Endothelial cell (in vitro differentiated cells): ENCODE results near the gene KCNMA1. TPM values are rescaled to one million over a fixed set of nuclear protein-coding genes. Genes with fewer than 3 reads are reported as not detected.

Experiments used
- DNase-seq: peaks from one replicate; pipeline ENCODE4 v3.0.0; 2021; ENCODE audit warnings: low spot score
- H3K27ac Mint-ChIP-seq: one replicate; pipeline ENCODE4 v1.8.0; 2021; ENCODE audit warnings: mixed read lengths, inconsistent platforms; ENCODE audit not compliant: unreplicated experiment
- H3K27me3 Mint-ChIP-seq: one replicate; pipeline ENCODE4 v1.8.0; 2021; ENCODE audit warnings: mild to moderate bottlenecking, moderate library complexity, mixed read lengths, inconsistent platforms; ENCODE audit not compliant: unreplicated experiment
- H3K36me3 Mint-ChIP-seq: one replicate; pipeline ENCODE4 v1.8.0; 2021; ENCODE audit warnings: mild to moderate bottlenecking, low read depth, mixed read lengths, inconsistent platforms; ENCODE audit not compliant: unreplicated experiment
- H3K4me1 Mint-ChIP-seq: one replicate; pipeline ENCODE4 v1.8.0; 2021; ENCODE audit warnings: mild to moderate bottlenecking, mixed read lengths, inconsistent platforms; ENCODE audit not compliant: unreplicated experiment
- H3K4me3 Mint-ChIP-seq: one replicate; pipeline ENCODE4 v1.8.0; 2021; ENCODE audit warnings: mild to moderate bottlenecking, mixed read lengths, inconsistent platforms; ENCODE audit not compliant: unreplicated experiment
- H3K9me3 Mint-ChIP-seq: one replicate; pipeline ENCODE4 v1.8.0; 2021; ENCODE audit warnings: mixed read lengths, inconsistent platforms; ENCODE audit not compliant: unreplicated experiment
- total RNA-seq: library from RNA; stranded (reverse); fragmentation: NEBNext Ultra II Directional; extraction: Animal tissue kit (Norgen Biotek cat#: 25700); gene quantifications from one replicate; pipeline ENCODE4 v1.2.1, GENCODE V29; 2021; ENCODE audit not compliant: unreplicated experiment
- TF ChIP-seq, protein P1 (sequence below): fragments of 200-600 bp; sonication (generic); IDR thresholded peaks from one replicate; pipeline ENCODE4 v1.5.0; 2021; ENCODE audit warnings: antibody characterized with exemption; ENCODE audit not compliant: unreplicated experiment

Gene KCNMA1
- total RNA-seq, 1 donor from 2014 or later: 5.1 TPM

DNA sequence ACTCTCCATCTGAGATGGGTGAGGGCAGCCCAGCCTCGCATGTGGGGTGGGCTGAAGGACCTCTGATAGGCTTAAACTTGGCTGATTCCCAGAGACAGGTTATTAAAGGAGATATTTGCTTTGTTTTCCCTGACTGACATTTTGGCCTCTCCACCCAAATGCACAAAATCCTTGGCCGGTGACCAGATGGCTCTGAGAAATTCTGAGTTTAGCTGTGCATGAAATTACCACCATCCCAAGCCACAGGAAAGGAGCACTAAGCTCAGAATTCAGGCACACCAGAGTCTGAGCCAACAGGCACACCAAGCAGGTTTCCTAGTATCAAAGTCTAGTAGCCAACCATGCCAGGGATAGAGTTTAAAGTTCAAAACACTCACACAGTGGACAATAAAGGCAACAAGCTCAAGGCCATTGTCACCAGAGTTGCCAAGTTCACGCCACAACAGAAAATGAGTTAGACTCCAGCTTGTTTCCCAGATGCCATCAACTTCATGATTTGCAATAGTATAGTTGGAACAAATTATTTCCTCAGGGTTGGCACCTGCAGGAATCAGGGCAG, 387.6 kb downstream of the KCNMA1 start:
- peaks cover 18% of the 10 kb centered on the region for H3K4me1 Mint-ChIP-seq
- DNase-seq: no peak
- TF ChIP-seq, protein P1, sequence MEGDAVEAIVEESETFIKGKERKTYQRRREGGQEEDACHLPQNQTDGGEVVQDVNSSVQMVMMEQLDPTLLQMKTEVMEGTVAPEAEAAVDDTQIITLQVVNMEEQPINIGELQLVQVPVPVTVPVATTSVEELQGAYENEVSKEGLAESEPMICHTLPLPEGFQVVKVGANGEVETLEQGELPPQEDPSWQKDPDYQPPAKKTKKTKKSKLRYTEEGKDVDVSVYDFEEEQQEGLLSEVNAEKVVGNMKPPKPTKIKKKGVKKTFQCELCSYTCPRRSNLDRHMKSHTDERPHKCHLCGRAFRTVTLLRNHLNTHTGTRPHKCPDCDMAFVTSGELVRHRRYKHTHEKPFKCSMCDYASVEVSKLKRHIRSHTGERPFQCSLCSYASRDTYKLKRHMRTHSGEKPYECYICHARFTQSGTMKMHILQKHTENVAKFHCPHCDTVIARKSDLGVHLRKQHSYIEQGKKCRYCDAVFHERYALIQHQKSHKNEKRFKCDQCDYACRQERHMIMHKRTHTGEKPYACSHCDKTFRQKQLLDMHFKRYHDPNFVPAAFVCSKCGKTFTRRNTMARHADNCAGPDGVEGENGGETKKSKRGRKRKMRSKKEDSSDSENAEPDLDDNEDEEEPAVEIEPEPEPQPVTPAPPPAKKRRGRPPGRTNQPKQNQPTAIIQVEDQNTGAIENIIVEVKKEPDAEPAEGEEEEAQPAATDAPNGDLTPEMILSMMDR: no peak
- no peak overlapping the region for H3K4me3 Mint-ChIP-seq
- no peaks in the 10 kb centered on the region for H3K36me3 Mint-ChIP-seq
- no peaks in the 10 kb centered on the region for H3K9me3 Mint-ChIP-seq
- no peak overlapping the region for H3K27ac Mint-ChIP-seq
- H3K27me3 Mint-ChIP-seq: no peaks in the 10 kb centered on the region

DNA sequence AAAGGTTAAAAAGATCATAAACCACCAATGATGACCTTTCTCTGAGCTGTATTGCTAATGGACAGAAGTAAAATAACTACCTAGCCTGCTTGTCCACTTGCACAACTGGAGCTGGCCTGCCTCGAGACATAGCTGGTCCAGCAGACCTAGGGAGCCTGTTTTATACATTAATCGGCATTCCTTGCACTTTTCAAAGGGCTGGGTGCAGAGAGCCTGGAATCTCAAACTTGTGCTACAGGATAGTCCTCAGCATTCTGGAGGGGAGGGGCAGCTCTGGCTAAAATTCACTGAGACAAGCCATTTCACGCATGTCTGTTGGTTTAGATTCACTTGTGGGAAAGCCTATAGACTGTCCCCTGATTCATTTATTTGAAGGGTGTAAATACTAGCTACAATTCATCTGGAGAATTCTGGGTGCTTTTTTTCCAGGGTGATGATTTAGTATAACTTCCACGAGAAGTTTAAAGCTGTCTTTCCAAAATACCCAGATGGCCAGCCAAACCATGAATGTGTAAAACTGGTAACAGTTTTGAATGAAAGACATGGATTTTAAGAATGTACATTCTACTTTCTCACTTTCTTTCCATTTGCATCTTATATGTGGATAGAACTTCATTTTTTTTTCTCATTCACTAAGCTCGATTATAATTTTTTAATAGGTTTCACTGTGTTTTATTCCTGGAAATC, 389.4 kb downstream of the KCNMA1 start:
- DNase-seq: no peak
- H3K4me1 Mint-ChIP-seq: peaks cover 18% of the 10 kb centered on the region
- no peaks in the 10 kb centered on the region for H3K36me3 Mint-ChIP-seq
- no peaks in the 10 kb centered on the region for H3K27me3 Mint-ChIP-seq
- H3K9me3 Mint-ChIP-seq: no peaks in the 10 kb centered on the region
- H3K27ac Mint-ChIP-seq: no peak overlapping the region
- TF ChIP-seq, protein P1: no peak
- H3K4me3 Mint-ChIP-seq: no peak overlapping the region

DNA sequence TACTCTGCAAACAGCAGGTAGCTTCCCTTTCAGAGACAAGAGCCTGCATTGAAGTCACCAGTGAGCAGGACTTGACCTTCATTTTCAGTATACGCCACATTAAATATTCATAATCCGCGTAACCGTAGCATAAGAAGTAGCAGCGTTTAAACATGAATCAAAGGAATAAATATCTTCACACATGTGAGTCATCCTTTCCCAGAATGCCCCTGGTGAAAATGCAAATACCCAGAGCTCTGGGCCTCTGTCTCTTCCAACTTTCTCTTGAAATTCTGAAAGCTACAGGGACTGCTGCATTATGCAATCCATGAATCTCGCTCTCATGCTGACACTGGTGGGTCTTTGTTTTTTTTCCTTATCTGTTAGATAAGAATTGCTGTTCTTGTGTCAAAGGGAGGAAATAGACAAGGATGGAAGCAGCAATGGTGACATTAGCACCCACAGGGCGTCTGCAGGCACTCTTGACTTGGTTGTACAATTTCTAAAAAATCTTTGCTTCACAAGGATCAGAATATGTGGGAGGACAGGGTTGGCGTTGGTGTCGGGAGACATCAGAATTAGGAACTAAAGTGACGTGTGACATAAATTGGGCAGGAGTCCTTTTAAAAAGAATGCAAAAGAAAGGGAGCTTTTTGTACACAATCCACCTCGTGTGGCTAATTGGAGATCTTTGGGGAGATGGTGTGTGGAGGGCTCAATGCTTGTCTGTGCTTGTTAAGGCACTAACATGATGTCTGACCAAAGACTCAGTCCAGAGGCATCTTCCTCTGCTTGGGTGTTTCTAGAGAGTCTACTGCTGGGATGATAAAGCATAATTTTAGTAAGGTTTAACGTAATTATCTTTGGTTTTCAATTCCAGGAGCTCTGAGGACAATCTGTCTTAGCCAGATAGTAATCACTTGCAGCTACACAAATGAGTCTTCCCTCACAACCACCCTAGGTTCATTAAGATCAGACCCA, 390.3 kb downstream of the KCNMA1 start:
- H3K4me1 Mint-ChIP-seq: peaks cover 18% of the 10 kb centered on the region
- no peak overlapping the region for H3K4me3 Mint-ChIP-seq
- H3K27me3 Mint-ChIP-seq: no peaks in the 10 kb centered on the region
- H3K36me3 Mint-ChIP-seq: no peaks in the 10 kb centered on the region
- no peak for DNase-seq
- H3K27ac Mint-ChIP-seq: no peak overlapping the region
- TF ChIP-seq, protein P1: no peak
- no peaks in the 10 kb centered on the region for H3K9me3 Mint-ChIP-seq

DNA sequence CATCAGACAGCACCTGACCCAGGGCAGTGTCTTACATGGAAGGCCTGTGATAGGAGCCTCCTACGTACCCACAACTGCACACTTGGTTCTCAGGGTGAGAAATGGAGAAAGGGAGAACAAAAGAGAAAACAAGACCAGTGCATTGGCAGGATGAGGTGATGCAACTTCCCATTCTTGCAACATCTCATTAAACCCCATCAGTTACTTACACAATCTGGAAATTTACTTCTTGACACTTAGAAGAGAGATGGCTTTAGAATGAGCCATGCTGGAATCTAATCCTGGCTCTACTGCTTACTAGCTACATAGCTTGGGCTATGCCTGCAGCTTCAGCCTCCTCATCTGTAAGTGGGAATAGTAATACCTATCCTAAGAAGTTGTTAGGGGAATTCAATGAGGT, 391.7 kb downstream of the KCNMA1 start:
- TF ChIP-seq, protein P1: no peak
- DNase-seq: no peak
- H3K27ac Mint-ChIP-seq: no peak overlapping the region
- no peaks in the 10 kb centered on the region for H3K9me3 Mint-ChIP-seq
- H3K4me1 Mint-ChIP-seq: peaks cover 18% of the 10 kb centered on the region
- H3K27me3 Mint-ChIP-seq: no peaks in the 10 kb centered on the region
- no peaks in the 10 kb centered on the region for H3K36me3 Mint-ChIP-seq
- no peak overlapping the region for H3K4me3 Mint-ChIP-seq
